Activated CD4-positive, alpha-beta T cell treated with anti-CD3 and anti-CD28 coated beads, Interleukin-2, amount 50 U/mL, for 1 hour (primary cell): ENCODE results near the gene CBARP.
"Not testable (repeated sequence)": the region's sequence is repeated elsewhere in the genome, so short reads cannot be mapped to it uniquely, and the experiment has no call there.

ENCODE experiments used
- DNase-seq: peaks from one replicate; pipeline ENCODE4 v3.0.0-alpha.2; 2020

Gene CBARP

GRCh38 chr19:1250437-1251260, 12.8 kb upstream of the CBARP start:
- DNase-seq, result peak; percentile 59

DNA sequence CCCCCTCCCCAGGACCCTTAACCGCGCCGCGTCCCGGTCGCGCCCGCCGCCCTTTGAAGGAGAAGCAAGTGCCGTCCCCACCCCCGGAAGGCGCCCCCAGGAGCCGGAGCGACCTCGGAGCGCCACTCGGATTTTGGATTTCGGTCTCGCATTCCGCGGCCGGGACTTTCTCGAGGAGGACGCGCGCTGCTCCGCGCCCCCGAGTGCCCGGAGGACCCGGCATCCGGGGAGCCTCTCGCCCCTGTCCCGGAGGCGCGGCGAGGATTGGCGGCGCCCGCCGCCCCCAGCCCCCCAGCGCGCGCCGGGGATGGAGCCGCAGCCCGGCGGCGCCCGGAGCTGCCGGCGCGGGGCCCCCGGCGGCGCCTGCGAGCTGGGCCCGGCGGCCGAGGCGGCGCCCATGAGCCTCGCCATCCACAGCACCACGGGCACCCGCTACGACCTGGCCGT, 12.2 kb upstream of the CBARP start:
- no peak for DNase-seq

DNA sequence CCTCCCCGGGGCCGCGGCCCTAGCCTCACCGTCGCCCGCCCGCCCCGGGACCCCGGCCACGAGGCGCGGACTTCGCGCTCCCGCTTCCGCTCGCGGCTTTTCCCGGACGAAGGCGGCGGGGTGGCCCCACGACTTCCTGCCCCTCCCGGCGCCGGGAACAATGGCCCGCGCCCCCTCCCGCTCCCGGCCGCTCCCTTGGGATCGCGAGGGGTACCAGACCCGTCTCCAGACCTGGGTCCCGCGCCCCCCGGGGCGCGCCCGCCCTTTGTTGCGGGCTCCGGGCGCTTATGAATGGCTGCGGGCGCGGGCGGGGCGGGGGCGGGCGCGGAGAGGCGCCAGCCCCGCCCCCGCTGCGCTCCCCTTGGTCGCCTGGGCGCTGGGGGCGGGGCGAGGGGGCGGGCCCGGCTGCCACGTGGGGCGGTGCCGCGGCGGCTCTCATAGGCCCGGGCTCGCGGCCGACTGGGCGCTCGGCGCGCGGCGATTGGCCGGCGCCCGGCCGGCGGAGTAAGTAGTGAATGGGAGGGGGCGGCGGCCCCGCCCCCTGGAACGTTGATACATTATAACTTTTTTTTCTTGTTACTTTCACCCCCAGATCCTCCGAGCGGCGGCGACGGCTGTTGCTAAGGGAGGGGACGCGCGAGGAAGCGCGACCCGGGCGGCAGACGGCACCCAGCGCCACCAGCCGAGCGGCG, 11.6 kb upstream of the CBARP start:
- peak; percentile 95 for DNase-seq

DNA sequence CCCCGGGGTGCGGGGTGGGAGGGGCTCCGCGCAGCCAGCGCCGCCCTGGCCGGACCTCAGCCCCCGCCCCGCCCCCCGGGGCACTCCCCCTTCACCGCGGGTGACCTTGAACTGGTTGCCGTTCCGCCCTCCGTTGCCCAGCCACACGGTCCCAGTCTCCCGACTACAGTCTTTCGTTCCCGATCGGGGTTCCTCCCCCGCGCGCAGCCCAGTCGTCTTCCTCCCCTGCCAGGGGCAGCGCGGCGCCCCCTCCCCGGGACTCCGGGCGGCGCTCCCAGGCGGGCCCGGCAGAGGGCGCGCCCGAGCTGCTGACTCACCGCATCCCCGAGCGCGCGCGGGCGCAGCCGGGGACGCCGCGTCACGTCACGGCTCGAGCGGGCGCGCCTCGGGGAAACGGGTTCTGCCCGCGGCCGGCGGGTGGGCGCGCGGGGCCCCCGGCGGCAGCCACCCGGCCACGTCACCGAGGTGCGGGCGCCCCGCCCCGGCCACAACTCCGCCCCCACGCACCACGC, 11.0 kb upstream of the CBARP start:
- DNase-seq, result peak; percentile 80

DNA sequence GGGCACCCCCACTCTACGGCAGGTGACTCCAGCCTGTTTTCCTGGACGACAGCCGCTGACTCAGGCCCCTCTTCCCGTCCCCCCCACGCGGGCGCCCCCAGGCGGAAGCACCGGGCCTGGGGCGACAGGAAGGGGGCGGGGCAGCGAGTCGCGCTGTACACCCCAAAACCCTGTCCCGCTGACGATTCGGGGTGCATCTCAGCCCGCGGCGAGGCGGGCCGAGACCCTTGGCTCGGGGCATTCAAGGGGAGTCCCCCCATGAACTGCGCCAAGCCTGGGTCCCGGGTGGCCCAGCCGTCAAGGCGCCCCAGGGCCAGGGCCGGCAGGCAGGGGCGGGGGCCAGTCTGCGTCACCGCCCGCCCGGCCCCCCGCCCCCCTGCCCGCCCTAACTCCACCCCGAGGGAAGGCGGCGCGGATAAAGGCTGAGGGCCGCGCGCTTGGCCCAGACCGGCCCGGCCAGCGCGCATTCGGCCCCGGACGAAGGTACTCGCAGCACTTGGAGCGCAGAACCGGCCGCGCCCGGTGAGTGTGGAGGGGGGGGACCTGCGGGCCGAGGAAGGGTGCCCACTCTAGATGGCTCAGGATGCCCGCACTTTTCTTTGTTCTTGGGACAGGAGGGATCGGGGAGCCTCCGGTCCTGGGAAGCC, 10.5 kb upstream of the CBARP start, which contains the start of gene MIDN:
Gene MIDN (plus strand): TSS at position 445 of the 647 bp plus-strand sequence. CDS start 1,714 bp downstream, outside the sequence.
- DNase-seq, result peak; percentile 64

DNA sequence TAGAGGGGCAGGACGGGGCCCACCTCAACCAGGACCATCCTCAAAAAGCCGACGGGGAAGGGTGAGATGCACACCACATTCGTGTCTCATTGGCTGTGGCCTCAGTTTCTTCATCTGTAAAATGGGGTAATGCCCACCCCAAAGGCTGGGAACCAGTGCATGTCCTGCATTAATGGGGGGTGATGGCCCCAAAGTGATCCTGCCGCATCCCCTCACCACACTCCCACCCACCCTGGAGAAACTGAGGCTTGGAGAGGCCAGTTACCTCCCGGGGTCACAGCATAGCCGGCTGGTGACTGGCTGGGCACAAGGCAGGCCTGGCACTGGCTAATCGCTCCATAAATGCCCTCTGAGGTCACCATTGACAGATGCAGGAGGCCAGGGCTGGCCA, 9.9 kb upstream of the CBARP start:
- DNase-seq, result no peak

GRCh38 chr19:1246265-1247087, 8.7 kb upstream of the CBARP start:
- not testable (repeated sequence) for DNase-seq

DNA sequence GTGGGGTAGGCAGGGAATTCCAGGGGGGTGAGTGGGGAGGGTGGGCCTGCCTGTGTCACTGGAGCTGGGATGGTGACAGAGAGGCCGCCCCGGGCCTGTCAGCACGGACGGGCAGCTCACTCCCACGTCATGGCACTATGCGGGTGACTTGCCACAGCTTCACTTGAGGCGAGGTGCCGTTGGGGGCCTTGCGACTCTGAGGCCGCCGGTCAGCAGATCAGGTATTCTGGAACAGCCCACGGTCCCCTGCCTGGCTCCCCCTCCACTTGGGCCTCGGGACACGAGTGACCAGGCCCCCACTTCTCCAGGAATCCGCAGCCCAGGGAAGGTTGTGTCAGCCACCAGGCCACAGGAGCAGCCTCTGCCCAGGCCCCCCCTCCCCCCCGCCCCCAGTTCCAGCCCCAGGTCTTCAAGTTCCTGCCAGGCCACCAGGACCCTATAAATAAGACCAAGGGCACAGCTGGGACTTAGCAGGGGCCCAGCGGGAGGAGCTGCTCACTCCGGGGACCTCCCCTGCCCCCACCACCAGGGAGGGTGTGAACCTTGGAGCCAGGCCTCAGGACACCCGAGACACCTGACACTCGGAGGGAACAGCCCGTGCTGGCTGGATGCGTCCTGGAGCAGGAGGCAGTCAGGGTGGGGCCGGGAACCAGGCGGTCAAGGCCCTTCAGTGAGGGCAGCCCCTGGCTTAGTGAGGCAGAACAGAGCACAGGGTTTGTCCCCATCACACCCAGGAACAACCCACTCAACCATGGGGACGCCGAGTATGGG, 7.9 kb upstream of the CBARP start:
- DNase-seq, result no peak

DNA sequence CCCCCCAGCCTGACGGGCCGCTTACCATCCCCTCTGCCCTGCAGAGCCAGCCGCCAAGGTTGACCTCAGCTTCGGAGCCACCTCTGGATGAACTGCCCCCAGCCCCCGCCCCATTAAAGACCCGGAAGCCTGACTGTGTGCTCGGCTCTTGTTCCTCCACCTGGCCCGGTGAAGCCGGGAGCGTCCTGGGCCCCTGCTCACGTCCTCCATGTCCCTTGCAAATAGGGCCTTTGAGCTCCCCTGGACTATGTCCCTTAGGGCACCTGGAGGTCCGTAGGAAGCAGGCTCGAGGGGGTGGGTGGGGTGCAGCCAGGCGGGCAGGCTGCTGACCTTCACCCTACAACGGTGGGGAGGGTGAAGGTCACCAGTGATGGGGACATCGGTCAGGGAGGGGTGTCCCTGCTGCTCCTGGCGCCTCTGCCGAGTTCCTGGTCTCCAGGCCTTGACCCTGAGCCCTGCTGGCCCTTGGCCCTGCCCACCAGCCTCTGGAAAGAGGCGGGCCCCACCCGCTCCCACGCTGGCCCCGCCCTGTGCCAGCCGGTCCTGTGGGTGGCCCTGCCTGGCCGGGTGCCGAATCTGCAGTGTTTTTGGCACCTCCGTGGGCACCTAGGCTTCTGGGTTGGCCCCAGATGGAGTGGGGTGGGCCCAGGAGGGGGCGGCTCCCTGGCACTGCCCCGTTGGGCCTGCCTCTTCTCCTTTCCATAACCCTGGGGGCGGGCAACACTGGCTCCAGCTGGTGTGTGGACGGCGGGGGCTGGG, 7.1 kb upstream of the CBARP start:
- DNase-seq, result no peak

GRCh38 chr19:1243768-1244692, 6.2 kb upstream of the CBARP start:
- DNase-seq, result peak; percentile 85

DNA sequence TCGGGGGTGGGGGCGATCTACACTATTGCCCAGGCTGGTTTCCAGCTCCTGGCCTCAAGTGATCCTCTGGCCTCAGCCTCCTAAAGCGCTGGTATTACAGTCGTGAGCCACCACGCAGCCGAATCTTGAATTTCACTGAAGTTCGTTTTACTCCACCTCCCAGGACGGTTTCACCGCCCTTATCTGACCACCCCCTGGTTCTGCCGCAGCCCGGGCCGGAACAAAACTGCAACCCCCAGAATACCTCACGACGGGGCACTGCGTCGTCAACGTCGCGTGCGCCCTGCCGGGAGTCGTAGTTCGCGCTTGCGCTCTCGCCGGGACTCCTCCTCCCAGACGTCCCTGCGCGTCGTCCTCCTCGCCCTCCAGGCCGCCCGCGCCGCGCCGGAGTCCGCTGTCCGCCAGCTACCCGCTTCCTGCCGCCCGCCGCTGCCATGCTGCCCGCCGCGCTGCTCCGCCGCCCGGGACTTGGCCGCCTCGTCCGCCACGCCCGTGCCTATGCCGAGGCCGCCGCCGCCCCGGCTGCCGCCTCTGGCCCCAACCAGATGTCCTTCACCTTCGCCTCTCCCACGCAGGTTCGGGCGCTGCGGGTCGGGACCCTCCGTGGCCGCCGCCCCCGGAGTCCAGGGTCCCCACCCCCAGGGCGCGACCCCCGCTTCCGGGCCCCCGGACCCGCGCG, 3.8 kb upstream of the CBARP start, which contains the start of gene ATP5F1D:
Gene ATP5F1D (plus strand): TSS at position 335 of the 679 bp plus-strand sequence. CDS start 100 bp downstream, at position 435.
- peak; percentile 89 for DNase-seq

- DNase-seq, result no peak
Observed at GRCh38 chr19:1240925-1241324, 3.1 kb upstream of the CBARP start.

DNA sequence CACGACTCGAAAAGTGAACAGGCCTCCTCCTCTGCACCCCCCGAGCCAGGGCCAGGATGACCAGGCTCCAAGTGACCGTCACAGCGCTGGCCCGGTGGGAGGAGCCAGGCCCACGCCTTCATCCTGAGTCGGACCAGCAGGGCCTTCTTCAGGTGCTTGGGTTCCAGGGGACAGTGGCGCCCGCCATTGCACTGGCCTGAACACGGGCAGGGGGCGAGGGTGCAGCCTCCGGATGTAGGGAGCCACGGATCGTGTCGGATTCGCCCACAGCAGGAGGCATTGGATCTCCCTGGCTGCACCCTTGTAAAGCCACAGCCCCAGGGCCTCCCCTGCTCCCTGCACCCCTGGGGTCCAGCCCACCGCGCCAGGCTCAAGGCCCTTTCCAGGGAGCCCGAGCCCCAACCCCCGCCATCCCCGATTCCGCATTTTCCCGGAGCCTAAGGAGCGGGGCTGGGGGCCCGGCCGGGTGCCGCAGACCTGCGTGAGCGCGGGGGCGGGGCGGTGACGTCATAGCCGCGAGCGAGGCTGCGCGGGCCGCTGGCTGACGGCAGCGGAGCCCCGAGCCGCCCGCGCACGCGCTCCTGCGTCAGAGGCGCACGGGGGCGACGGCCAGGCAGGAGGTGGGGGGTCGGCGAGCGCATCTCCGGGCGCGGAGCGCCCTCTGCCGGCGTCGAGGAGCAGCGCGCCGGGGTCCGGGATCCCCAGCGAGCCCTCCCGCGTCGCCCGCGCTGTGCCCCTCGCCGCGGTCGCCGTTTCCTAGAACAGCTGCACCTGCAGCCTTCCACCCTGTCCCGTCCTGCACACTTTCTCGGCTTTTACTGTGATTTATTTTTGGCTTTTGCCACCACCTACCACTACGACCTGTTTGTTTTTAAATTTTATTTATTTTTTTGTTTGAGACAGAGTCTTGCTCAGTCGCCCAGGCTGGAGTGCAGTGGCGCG, 2.3 kb upstream of the CBARP start:
- DNase-seq, result peak; percentile 92

DNA sequence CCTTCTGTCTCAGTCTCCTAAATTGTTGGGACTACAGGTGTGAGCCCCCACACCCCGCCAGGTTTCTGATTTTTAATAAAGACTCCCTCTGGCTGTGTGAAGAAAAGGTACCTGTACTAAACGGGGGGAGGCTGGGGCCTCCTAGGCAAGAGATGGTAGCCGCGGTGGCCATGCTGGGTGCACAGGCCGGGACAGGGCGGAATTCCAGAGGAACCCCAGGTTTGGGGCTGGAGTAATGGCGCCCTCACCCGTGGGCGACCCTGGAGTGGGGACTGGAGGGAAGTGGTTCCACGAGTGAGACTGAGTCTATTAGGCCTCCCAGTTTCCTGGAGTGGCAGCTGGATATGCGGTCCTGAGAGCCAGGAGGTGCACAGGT, 1.6 kb upstream of the CBARP start:
- DNase-seq, result no peak

GRCh38 chr19:1238369-1239303, 831 bp upstream of the CBARP start:
- no peak for DNase-seq

DNA sequence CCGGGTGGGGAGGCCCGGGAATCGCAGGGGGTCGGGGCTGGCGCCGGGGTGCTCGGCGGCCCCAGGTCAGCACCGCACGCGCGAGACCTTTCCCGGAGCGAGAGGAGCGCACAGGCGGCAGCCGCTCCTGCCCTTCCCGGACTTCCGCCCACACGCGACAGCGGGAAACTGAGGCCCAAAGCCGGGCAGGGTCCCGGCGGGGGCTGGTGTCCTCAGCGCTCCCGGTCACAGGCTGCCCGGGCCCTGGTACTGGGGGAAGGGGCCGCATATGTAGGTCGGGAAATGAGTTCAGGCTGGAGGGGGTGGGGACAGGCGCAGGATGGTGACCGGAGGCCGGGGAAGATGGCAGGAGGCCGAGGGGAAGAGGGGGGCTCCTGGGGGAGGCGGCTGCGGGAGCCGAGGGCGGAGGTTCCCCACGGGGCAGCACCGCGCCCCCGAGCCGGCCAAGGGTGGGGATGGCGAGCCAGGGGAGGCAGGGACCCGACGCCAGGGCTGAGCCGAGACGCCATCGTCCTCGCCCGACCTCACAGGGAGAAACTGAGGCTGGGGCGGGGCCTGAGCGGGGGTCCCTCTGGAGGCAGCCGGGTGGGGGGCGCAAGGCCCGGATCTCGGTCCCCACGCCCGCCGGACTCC, 662 bp downstream of the CBARP start:
- no peak for DNase-seq
